GM18498 (cell line): Measurements from ENCODE around the gene LCE3E.
"Not testable (repeated sequence)": the region's sequence is repeated elsewhere in the genome, so short reads cannot be mapped to it uniquely, and the experiment has no call there.

ENCODE experiments used
- ATAC-seq: cut with Tn5 transposase; IDR thresholded peaks from one replicate; pipeline ENCODE4 v1.9.1; 2021; ENCODE audit warnings: mild to moderate bottlenecking, moderate library complexity; ENCODE audit not compliant: unreplicated experiment

The LCE3E gene

GRCh38 chr1:152566681-152567080 lies at the start of gene LCE3E:
Gene LCE3E, minus strand, starts transcription at chr1:152566780. Its CDS starts 572 bp downstream, at chr1:152566208.
- ATAC-seq, result no peak

- no peak for ATAC-seq
Measured at GRCh38 chr1:152613511-152613910, 46.9 kb upstream of the LCE3E start, which contains the start of gene LCE3B. Gene LCE3B, plus strand, starts transcription at chr1:152613811. Its CDS starts 0 bp downstream, at chr1:152613811.

- no peak for ATAC-seq
Measured at GRCh38 chr1:152599934-152600333, 33.4 kb upstream of the LCE3E start, which contains the start of gene LCE3C. Gene LCE3C, plus strand, starts transcription at chr1:152600234. Its CDS starts 498 bp downstream, at chr1:152600732.

- no peak for ATAC-seq
Measured at GRCh38 chr1:152596986-152597385, 30.4 kb upstream of the LCE3E start.

GRCh38 chr1:152585586-152585985 lies 19.0 kb upstream of the LCE3E start:
- no peak for ATAC-seq

- ATAC-seq, result no peak
Measured at GRCh38 chr1:152582647-152583046, 16.1 kb upstream of the LCE3E start.

GRCh38 chr1:152580433-152580832 lies 13.9 kb upstream of the LCE3E start, which contains the start of gene LCE3D:
Gene LCE3D, minus strand, starts transcription at chr1:152580516. Its CDS starts 580 bp downstream, at chr1:152579936.
- ATAC-seq, result no peak

GRCh38 chr1:152579526-152579925 lies 12.9 kb upstream of the LCE3E start:
- ATAC-seq, result not testable (repeated sequence)

- no peak for ATAC-seq
Measured at GRCh38 chr1:152577168-152577567, 10.6 kb upstream of the LCE3E start.

GRCh38 chr1:152565535-152566215 lies 905 bp downstream of the LCE3E start:
- no peak for ATAC-seq

- ATAC-seq, result no peak
Measured at GRCh38 chr1:152565115-152565514, 1.5 kb downstream of the LCE3E start.

GRCh38 chr1:152548358-152548757 lies 18.2 kb downstream of the LCE3E start:
- not testable (repeated sequence) for ATAC-seq

GRCh38 chr1:152546704-152547103 lies 19.9 kb downstream of the LCE3E start:
- ATAC-seq, result no peak

- no peak for ATAC-seq
Measured at GRCh38 chr1:152543820-152544219, 22.8 kb downstream of the LCE3E start.

- no peak for ATAC-seq
Measured at GRCh38 chr1:152539901-152540300, 26.7 kb downstream of the LCE3E start.

- no peak for ATAC-seq
Measured at GRCh38 chr1:152537496-152537895, 29.1 kb downstream of the LCE3E start.

GRCh38 chr1:152535774-152536173 lies 30.8 kb downstream of the LCE3E start:
- ATAC-seq, result no peak

- ATAC-seq, result no peak
Measured at GRCh38 chr1:152533327-152533938, 33.1 kb downstream of the LCE3E start.

GRCh38 chr1:152525080-152525641 lies 41.4 kb downstream of the LCE3E start:
- ATAC-seq, result no peak

GRCh38 chr1:152520561-152521090 lies 46.0 kb downstream of the LCE3E start:
- no peak for ATAC-seq

GRCh38 chr1:152519851-152520250 lies 46.7 kb downstream of the LCE3E start:
- no peak for ATAC-seq
